BLaER1 (cell line): Measurements from ENCODE around the gene PID1.

Experiments used
- H3K27ac ChIP-seq: shearing (Covaris generic); formaldehyde crosslinking; 2 replicates; pipeline ENCODE4 v1.8.1; 2022
- H3K27me3 ChIP-seq: shearing (Covaris generic); formaldehyde crosslinking; 2 replicates; pipeline ENCODE4 v1.8.1; 2022
- H3K36me3 ChIP-seq: shearing (Covaris generic); formaldehyde crosslinking; 2 replicates; pipeline ENCODE4 v1.8.1; 2022
- H3K4me1 ChIP-seq: shearing (Covaris generic); formaldehyde crosslinking; 2 replicates; pipeline ENCODE4 v1.8.1; 2022
- H3K4me2 ChIP-seq: shearing (Covaris generic); formaldehyde crosslinking; 2 replicates; pipeline ENCODE4 v1.8.1; 2022
- H3K4me3 ChIP-seq: shearing (Covaris generic); formaldehyde crosslinking; 2 replicates; pipeline ENCODE4 v1.8.1; 2022
- H3K9ac ChIP-seq: shearing (Covaris generic); formaldehyde crosslinking; 2 replicates; pipeline ENCODE4 v1.8.1; 2022
- H3K9me3 ChIP-seq: shearing (Covaris generic); formaldehyde crosslinking; 2 replicates; pipeline ENCODE4 v1.8.1; 2022
- H4K20me1 ChIP-seq: shearing (Covaris generic); formaldehyde crosslinking; 2 replicates; pipeline ENCODE4 v1.8.1; 2022
- Cebpa-rat ChIP-seq: shearing (Covaris generic); IDR thresholded peaks from 2 replicates; pipeline ENCODE4 v1.8.1; 2022

PID1 gene

GRCh38 chr2:229048134-229048533 lies 223.0 kb downstream of the PID1 start:
- no peak overlapping the region for H3K27ac ChIP-seq
- no peaks in the 10 kb centered on the region for H3K27me3 ChIP-seq
- H4K20me1 ChIP-seq: no peaks in the 10 kb centered on the region
- no peak overlapping the region for H3K4me3 ChIP-seq
- TF ChIP-seq Cebpa-rat: no peak
- no peaks in the 10 kb centered on the region for H3K9me3 ChIP-seq
- no peaks in the 10 kb centered on the region for H3K4me1 ChIP-seq
- H3K9ac ChIP-seq: no peak overlapping the region
- H3K36me3 ChIP-seq: no peaks in the 10 kb centered on the region
- H3K4me2 ChIP-seq: no peak overlapping the region

DNA sequence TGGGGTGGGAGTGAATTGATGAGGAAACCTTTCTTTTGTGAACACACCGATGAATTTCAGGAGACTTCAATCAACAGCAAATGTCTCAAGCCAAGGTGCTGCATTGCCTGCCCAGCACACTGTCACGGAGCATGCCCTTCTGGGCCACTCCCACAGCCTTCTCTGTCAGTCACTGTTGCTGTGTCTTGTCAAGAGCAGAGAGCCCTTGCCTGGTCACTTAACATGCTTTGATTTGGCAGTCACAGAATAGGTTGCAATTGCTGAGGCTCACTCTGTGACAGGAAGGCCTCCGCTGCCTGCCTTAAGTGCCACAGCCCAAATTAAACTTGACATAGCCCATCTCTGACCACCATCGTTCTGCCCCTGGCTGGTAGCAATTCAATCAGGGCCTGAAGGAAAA lies 225.4 kb downstream of the PID1 start:
- H3K9ac ChIP-seq: no peak overlapping the region
- no peaks in the 10 kb centered on the region for H3K36me3 ChIP-seq
- H3K27me3 ChIP-seq: no peaks in the 10 kb centered on the region
- no peak overlapping the region for H3K4me3 ChIP-seq
- H3K27ac ChIP-seq: no peak overlapping the region
- H4K20me1 ChIP-seq: no peaks in the 10 kb centered on the region
- no peak overlapping the region for H3K4me2 ChIP-seq
- TF ChIP-seq Cebpa-rat: no peak
- H3K4me1 ChIP-seq: no peaks in the 10 kb centered on the region
- H3K9me3 ChIP-seq: no peaks in the 10 kb centered on the region

- Histone ChIP-seq H3K4me3 (no peak overlapping the region), H3K9ac (no peak overlapping the region), H4K20me1 (no peaks in the 10 kb centered on the region), H3K9me3 (no peaks in the 10 kb centered on the region), H3K36me3 (no peaks in the 10 kb centered on the region), H3K27ac (no peak overlapping the region), H3K4me2 (no peak overlapping the region), H3K27me3 (no peaks in the 10 kb centered on the region), H3K4me1 (no peaks in the 10 kb centered on the region)
- TF ChIP-seq Cebpa-rat: no peak
Observed at GRCh38 chr2:229044581-229044980, 226.5 kb downstream of the PID1 start.

DNA sequence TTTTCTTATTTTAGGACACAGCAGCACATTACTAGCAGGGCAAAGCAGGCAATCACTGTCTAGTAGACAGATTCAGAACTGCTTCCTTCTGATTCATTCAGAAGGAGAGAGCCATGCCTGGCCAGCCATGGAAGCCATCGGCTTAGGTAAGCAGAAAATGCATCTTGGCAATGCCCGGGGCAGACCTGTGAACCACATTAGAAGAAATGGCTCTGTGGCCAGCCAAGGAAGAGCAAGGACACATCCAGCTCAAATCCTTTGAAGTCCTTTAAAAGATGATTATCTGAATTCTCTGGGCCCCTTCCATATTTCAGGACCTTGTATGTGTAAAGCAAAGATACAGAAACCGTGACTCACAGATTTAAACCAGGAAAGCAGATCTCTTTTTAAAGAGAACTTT lies 227.4 kb downstream of the PID1 start:
- no peak overlapping the region for H3K4me2 ChIP-seq
- H3K27me3 ChIP-seq: no peaks in the 10 kb centered on the region
- TF ChIP-seq Cebpa-rat: no peak
- H3K27ac ChIP-seq: no peak overlapping the region
- H3K36me3 ChIP-seq: no peaks in the 10 kb centered on the region
- no peaks in the 10 kb centered on the region for H4K20me1 ChIP-seq
- no peaks in the 10 kb centered on the region for H3K9me3 ChIP-seq
- no peak overlapping the region for H3K9ac ChIP-seq
- H3K4me3 ChIP-seq: no peak overlapping the region
- no peaks in the 10 kb centered on the region for H3K4me1 ChIP-seq

DNA sequence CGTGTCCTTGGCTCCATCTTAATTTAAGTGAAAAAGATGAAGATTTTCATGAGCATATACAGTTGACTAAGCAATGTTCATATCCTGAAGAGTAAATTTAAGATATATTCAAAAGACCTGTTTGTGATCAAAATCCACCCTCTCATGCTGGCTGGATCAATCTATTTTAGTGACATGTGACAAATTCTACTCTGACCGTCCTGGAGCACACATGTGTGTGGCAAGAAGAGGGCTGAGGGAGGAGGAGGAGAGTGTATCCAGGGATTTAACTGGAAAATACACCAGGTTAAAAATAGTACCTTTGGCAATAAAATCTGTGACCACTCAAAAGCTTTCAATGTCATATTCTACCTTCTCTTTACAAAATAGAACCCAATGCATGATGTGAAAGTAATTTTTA lies 228.7 kb downstream of the PID1 start:
- H3K4me3 ChIP-seq: no peak overlapping the region
- H3K27ac ChIP-seq: no peak overlapping the region
- no peak overlapping the region for H3K9ac ChIP-seq
- H4K20me1 ChIP-seq: no peaks in the 10 kb centered on the region
- H3K9me3 ChIP-seq: no peaks in the 10 kb centered on the region
- TF ChIP-seq Cebpa-rat: no peak
- H3K4me1 ChIP-seq: no peaks in the 10 kb centered on the region
- no peak overlapping the region for H3K4me2 ChIP-seq
- no peaks in the 10 kb centered on the region for H3K36me3 ChIP-seq
- H3K27me3 ChIP-seq: no peaks in the 10 kb centered on the region

DNA sequence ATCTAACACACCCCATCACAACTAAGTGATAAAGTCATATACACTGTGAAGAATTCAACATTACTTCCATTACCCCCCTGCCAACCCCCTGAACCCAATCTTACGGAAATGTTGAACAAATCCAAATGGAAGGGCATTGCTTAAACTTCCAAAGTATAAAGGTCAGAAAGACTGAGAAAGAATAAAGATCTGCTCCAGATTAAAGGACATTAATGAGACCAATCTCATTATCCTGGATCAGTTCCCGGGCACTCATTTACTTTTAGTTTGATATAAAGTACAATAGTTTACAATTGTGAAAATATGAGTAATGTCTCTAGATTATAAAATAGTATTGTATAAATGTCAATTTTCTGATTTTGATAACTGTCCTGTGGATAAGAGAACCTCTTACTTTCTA lies 229.4 kb downstream of the PID1 start:
- Histone ChIP-seq H3K4me1 (no peaks in the 10 kb centered on the region), H3K9ac (no peak overlapping the region), H3K4me2 (no peak overlapping the region), H4K20me1 (no peaks in the 10 kb centered on the region), H3K4me3 (no peak overlapping the region), H3K27me3 (no peaks in the 10 kb centered on the region), H3K36me3 (no peaks in the 10 kb centered on the region), H3K27ac (no peak overlapping the region), H3K9me3 (no peaks in the 10 kb centered on the region)
- no peak for TF ChIP-seq Cebpa-rat

DNA sequence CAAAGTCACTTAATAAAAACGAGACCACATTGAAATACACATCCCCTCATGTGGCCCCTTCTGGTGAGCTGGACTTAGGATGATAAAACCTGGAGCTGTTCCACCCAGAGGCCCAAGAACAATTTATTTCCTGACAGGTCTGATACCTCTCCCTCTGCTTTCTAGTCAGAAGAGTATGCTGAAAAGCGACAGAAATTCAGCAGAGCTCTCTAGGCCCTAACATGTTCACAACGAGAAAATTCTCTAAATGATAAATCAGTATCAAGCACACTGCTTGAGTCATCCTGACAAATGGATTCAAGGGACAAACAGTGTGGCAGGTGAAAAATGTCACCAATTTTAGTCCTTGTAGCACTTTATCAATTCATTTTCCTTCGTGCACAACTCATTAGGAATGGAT lies 233.5 kb downstream of the PID1 start:
- Histone ChIP-seq H3K4me1 (no peaks in the 10 kb centered on the region), H3K9me3 (no peaks in the 10 kb centered on the region), H3K4me3 (no peak overlapping the region), H3K27me3 (no peaks in the 10 kb centered on the region), H3K9ac (no peak overlapping the region), H3K36me3 (no peaks in the 10 kb centered on the region), H3K27ac (no peak overlapping the region), H4K20me1 (no peaks in the 10 kb centered on the region), H3K4me2 (no peak overlapping the region)
- no peak for TF ChIP-seq Cebpa-rat

DNA sequence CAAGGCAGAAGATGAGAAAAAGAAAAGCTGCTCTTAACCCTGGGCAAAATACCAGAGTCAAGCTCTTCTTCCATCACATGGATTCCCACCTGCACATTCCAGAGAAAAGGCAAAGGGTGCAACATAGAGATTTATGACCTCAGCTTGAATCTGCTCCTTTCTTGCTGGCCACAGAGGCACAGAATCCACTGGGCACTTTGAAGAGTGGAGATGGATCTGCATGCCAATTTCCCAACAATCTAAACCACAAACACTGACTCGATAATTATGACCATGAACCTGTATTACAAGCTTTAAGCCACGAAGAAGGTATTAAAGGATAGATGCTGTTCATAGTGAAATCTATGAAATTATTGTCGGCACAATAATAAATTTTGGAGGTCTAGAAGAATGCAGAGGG lies 237.3 kb downstream of the PID1 start:
- H3K9ac ChIP-seq: no peak overlapping the region

GRCh38 chr2:229032608-229033234 lies 238.4 kb downstream of the PID1 start:
- H3K4me1 ChIP-seq: no peaks in the 10 kb centered on the region
- no peak overlapping the region for H3K27ac ChIP-seq
- H4K20me1 ChIP-seq: no peaks in the 10 kb centered on the region
- H3K27me3 ChIP-seq: no peaks in the 10 kb centered on the region
- TF ChIP-seq Cebpa-rat: no peak
- no peaks in the 10 kb centered on the region for H3K9me3 ChIP-seq
- H3K9ac ChIP-seq: no peak overlapping the region
- H3K4me2 ChIP-seq: no peak overlapping the region
- H3K4me3 ChIP-seq: no peak overlapping the region
- no peaks in the 10 kb centered on the region for H3K36me3 ChIP-seq

More for the DNA sequence above, 237.3 kb downstream of the PID1 start:
- no peak overlapping the region for H3K4me3 ChIP-seq
- no peaks in the 10 kb centered on the region for H3K4me1 ChIP-seq
- no peaks in the 10 kb centered on the region for H3K9me3 ChIP-seq
- H4K20me1 ChIP-seq: no peaks in the 10 kb centered on the region
- no peaks in the 10 kb centered on the region for H3K27me3 ChIP-seq
- H3K4me2 ChIP-seq: no peak overlapping the region
- no peak overlapping the region for H3K27ac ChIP-seq
- no peak for TF ChIP-seq Cebpa-rat
- no peaks in the 10 kb centered on the region for H3K36me3 ChIP-seq

DNA sequence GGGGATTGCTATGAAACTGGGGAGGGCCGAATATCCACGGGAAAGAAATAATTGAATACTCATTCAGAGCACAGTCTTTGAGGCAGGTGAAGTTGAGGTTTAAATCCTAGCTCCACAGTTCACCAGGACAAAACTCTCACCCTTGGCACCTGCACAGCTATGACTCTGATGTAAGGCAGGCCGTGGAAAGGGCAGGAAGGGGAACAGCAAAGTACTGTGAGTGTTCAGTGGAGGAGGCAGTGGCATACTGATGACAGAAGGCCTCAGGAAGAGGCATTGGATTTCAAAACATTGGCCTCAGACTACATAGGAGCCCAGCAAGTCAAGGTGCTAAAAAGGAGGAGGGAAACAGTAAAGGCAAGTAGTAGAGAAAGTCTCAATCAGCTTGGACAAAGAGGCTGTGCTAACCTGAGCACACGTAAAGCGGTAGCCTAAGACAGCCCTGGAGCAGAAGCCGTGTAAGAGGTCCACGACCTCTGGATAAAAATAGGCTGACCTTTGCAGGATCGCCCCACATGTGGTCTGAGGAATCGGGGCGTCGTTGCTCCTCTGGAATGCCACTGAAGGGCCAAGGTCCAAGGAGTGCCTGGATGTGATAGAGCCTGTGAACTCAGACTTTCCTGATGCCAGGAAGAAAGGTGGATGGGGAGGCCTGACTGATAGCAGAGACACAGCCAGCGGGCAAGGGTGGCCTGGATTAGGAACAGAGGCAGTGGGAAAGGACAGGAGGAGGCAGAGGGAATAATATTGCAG lies 243.6 kb downstream of the PID1 start:
- no peaks in the 10 kb centered on the region for H3K4me1 ChIP-seq
- no peaks in the 10 kb centered on the region for H4K20me1 ChIP-seq
- no peaks in the 10 kb centered on the region for H3K36me3 ChIP-seq
- H3K9ac ChIP-seq: no peak overlapping the region
- H3K9me3 ChIP-seq: no peaks in the 10 kb centered on the region
- H3K4me2 ChIP-seq: no peak overlapping the region
- no peak overlapping the region for H3K27ac ChIP-seq
- no peak overlapping the region for H3K4me3 ChIP-seq
- no peak for TF ChIP-seq Cebpa-rat
- H3K27me3 ChIP-seq: no peaks in the 10 kb centered on the region

- H3K4me1 ChIP-seq: no peaks in the 10 kb centered on the region
- H3K27me3 ChIP-seq: no peaks in the 10 kb centered on the region
- no peak overlapping the region for H3K4me3 ChIP-seq
- no peak overlapping the region for H3K9ac ChIP-seq
- H3K4me2 ChIP-seq: no peak overlapping the region
- no peak overlapping the region for H3K27ac ChIP-seq
- H3K36me3 ChIP-seq: no peaks in the 10 kb centered on the region
- no peaks in the 10 kb centered on the region for H4K20me1 ChIP-seq
- no peak for TF ChIP-seq Cebpa-rat
- no peaks in the 10 kb centered on the region for H3K9me3 ChIP-seq
Observed at GRCh38 chr2:229025653-229026052, 245.4 kb downstream of the PID1 start.
